ENCODE data around the gene PAX9.
A peak's percentile ranks its signal among the peaks of the same experiment; 100 is the strongest.

The PAX9 gene

DNA sequence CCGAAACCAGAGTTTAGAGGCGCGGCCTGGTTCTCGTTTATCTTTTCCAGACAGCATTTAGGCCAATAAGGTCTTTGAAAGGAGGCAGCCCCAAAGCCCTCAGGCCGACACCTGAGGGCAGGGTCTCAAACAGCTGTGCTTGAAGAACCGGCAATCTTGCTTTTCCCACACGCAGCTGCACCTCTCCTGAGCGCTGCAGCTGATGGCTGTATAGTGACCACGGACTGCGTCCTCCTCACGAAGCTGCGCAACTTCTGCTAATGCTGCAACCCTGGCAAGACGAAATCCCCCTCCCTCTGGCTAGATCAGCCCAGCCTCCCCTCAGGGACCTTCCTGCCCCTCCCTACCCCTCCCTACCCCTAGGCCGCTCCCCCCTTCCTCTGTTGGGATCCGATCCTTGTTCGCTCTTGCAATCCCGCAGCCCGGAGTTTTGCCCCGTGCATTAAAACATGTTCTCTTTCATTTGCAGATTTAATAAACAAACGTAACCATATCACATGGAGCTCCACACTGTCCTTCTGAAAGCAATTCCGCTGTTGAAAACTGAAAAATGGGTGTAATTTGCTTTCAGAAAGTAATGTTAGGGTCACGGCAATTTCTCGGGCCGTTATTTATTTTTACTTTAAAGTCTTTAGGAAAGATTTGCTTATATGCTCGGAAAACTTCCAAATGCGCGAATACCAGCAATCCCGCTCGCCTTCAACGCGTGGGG is 4.8 kb upstream of the PAX9 start:
- DNase-seq = peak; percentile 86

DNA sequence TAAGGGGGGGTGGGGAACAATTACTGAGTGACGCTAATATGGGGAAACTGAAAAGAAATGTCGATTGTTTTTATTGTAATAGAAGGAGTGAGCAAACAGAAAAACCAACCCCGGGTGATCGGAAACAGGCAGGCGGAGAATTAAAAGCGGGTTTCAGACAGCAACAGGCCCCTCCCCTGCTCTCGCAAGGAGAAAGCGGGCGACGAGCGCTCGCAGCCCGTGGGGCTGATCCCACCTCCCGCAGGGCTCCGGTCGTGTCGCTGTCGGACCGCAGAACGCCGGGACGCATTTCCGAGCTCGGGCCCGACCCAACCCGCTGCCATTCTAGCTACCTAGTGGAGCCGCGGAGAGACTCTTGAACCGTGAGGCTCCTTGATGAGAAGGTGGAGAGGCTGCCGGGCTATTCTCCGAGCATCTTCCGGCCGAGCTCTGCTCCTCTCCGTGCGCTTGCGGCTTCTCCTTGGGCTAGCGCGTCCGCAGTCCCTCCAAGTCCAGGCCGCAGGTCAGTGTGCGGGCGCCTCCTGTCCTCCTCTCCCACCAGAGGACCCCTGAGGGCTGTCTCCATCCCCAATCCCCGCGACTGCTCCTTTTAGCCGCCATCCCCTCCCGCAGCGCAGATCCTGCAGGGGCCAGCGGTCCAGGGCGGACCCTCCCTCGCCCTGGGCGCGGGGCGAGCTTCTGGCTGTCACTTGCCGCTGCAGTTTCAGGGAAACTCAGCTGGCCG is 4.1 kb upstream of the PAX9 start:
- peak; percentile 70 for DNase-seq

DNA sequence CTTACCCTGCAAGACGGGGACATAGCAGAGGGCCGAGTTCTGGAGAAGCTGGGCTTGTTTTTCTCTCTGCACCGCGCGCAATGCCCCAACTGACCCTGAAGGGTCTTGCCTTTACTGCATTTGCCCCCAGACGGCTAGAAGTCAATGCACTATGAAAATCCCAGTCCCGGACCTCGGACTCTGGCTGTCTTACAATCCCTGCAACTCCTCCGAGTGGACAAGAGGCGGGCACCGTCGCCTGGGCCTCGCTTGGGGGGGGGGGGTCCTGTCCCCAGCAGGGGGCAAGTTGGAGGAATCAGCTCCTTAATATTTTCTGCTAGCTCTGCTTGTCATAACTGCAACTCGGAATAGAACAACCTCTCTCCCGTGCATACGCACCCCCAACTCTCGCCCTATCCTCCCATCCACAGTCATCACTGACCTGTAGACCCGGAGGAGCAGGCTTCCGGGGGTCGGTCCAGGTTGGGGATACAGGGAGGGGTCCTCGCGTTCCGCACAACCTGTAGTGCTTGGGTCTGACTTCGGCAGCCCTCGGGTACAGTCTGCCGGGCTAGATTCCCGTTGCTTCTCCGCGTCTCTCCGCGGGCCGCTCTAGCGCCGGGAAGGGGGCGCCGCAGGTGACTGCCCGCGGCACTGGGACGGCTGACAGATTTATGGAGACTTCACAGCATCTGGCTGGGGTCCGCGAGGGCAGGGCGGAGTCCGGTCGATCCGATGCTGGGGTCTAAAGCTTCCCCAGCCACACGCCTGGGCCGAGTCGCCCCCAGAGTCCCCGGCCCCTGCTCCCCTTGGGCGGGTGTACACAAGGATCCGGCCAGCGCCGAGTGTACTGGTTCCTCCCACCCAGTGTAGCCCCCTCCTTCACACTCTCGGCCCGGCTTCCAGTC is 3.3 kb upstream of the PAX9 start:
- DNase-seq = peak; percentile 63

DNA sequence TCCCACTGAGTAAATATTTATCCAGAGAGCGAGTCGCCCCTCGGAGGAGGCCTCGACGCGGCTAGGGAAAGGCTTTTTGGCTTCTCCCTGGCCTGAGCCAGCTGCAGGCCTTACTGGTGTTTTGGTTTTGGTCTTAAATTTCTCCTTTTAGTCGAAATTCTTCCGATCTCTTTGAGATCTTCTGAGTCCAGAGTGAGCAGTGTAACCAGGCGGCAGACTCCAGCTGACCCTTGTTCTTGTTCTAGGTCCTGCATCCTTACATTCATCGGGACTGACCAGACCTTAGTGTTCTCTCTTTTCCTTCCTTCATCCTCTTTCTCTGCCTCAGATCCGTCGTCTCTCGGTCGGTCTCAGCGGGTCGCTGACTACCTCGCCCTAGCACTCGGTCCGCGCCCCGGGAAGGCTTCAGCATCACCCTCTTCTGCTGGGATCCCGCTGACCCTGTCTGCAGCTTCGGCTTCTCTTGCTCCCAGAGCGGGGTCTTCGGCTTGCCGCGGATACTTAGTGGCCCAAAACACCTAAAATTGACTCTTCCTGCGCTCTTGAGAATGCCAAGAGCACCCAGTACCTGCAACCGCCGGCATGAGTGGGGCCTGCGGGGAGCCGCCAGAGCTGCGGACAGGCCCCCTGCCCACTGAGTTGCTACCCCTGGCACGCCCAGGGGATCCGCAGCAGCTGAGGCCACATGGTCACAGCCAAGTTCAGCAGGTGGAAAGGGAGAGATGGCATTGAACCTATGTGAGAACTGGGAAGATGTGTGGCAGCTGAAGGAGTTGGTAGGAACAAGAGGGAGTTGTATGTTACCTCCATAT is 2.4 kb upstream of the PAX9 start:
- no peak for DNase-seq

DNA sequence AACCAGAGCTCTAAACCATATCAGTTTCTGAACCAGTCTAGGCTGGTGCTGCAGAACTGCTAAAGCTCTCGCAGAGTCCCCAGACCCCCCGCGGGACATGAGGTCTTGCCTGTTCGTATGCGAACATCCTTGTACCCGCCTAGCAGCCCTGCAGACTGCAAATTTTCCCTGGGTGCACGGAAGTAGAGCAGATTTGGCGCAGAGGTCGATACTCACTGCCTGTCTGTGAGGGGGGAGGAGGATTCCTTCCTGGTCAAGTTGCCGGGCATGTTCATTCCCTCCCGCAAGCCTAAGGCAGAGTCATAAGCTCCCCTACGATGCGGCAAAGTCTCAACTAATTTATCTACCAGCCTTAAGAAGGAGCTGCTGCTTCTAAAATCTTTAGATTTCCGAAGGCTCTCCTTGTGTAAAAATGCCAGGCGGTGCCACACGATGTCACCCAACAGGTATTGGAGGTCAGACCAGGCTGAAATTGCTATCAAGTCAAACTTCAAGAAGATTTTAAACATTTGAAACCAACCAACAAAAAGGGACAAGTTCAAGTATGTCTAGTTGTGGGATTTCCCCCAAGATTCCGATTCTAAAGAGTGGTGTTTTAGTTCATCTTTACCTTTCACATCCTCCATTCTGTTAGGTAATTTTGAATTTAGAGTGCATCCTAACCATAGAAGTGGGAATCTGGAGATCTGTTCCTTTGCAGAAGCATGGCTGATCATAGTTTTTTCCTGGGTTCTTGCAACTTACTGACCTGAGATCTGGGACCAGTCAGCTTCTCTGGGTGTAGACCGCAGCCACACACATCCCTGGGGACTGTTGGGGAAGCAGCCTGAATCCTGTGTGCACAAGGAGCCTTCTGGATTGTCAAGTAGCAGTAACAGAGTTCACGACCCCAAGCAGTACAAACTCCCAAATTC is 1.6 kb upstream of the PAX9 start:
- DNase-seq = peak; percentile 73

DNA sequence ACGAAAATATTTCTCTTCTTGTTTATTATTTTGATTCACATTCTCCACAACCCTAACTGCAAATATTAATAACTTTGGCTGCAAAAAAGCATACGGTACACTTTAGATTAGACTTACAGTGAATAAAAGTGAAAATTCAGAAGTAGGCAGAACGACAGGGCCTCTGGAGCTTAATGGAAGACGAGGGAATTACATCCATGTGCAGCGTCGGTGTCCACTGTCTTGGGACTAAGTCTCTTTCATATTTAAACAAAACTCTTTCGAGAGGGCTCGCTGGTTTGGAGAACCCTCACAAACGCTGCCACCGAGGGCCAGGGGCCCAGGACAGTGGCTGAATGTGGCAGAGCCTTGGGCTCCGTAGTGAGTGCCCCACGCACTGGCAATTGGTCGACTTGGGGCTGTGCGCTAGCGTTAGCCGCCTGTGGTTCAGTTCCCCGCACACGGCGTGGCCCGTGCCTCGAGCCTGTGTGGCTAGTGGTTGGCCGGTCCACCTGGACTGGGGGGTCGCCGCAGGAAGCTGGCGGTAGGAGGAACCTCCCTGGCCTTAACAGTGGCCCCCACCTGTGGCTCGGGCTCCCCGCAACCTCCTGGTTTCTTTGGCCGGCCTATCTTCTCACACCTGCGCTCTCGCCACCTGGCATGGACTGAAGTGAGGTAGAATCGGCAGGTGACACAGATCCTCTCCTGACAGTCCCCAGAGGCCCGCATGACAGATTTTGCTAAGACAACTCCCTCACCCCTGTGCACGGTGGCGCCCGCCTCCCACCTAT is 739 bp upstream of the PAX9 start:
- DNase-seq = peak; percentile 98

DNA sequence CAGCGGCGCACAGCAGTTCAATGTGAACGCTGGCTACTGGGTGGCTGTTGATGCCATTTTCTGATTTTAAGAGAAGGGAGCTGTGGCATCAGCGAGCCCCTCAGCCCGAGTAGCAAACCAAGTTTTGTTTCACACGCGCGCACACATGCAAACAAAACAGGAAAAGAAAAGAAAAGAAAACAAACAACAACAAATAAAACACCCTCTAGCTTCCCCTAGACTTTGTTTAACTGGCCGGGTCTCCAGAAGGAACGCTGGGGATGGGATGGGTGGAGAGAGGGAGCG is 540 bp downstream of the PAX9 start:
- DNase-seq = no peak

DNA sequence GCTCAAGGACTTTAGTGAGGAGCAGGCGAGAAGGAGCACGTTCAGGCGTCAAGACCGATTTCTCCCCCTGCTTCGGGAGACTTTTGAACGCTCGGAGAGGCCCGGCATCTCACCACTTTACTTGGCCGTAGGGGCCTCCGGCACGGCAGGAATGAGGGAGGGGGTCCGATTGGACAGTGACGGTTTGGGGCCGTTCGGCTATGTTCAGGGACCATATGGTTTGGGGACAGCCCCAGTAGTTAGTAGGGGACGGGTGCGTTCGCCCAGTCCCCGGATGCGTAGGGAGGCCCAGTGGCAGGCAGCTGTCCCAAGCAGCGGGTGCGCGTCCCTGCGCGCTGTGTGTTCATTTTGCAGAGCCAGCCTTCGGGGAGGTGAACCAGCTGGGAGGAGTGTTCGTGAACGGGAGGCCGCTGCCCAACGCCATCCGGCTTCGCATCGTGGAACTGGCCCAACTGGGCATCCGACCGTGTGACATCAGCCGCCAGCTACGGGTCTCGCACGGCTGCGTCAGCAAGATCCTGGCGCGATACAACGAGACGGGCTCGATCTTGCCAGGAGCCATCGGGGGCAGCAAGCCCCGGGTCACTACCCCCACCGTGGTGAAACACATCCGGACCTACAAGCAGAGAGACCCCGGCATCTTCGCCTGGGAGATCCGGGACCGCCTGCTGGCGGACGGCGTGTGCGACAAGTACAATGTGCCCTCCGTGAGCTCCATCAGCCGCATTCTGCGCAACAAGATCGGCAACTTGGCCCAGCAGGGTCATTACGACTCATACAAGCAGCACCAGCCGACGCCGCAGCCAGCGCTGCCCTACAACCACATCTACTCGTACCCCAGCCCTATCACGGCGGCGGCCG is 1.1 kb downstream of the PAX9 start:
- peak; percentile 29 for DNase-seq

DNA sequence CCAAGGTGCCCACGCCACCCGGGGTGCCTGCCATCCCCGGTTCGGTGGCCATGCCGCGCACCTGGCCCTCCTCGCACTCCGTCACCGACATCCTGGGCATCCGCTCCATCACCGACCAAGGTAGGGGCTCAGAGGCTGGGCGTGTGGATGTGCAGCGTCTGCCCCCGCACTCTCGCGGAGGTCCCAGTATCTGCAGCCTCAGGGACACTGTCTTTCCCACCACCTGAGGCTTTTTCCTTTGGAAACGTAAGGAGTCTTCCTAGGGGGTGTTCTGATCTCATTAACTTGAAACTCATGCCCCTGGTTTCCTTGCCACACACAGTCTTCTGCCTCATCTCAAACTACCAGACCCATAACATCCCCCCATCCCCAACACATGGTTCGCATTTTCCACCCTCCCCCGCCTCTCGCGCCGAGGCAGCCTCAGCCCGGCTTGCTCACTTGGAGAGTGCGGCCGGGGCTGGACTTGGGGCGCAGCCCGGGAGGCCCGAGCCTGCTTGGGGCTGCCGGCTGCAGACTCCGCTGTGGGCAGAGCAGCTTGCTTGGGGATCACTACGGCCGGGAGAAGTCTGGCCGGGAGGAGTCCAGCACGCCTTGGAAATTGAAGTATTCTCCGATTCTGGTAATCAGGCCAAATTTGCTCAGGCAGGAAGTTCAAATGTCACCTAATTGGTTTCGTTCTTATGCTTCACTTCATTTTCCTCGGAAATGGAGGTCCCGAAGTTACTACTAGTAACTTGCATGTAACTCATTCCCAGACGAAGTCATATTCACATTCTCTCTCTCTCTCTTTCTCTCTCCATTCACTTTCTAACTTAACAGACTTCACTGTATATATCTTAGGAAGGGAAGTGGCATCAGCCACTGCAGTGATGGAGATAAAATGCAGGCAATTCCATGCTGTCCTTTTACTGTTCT is 2.0 kb downstream of the PAX9 start:
- peak; percentile 61 for DNase-seq

DNA sequence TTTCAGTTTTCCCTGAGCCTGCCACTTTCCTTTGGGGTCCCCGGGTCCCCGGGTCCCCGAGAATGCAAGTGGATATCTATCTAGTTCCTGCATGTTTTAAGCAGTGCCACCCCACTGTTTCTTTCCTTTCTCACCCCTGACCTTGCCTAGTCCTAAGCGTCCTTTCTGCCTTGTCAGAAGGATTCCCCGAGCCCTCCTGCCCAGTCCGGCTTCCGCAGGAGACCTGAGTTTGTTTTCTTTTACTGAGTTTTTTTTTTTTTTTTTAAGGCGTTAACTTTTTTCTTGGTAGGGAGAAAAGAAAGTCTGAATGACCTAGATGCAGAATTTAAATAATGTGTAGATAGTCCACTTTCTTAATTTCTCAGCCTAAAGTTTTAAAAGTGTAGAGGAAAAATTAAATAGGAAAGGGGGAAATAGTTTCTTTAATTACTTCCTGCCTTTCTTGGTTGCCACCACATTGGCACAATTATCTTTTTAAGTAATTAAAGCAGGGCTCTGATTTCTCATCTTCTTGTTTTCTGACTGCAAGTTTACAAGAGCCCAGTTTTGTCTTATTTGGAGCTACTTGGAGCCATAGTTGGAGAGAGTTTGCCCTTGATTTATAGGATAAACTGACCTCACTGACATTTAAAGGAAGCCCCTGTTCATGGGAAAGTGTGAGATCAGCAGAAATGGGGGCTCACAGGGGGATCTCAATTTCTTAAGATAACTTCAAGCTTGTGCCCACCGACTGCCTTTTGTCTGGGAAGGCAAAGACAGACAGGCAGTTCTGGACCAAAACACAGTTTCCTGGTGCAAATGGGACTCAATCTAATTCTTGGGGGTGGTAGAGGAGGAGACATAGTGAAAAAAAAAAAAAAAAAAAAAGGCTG is 2.9 kb downstream of the PAX9 start:
- peak; percentile 49 for DNase-seq

DNA sequence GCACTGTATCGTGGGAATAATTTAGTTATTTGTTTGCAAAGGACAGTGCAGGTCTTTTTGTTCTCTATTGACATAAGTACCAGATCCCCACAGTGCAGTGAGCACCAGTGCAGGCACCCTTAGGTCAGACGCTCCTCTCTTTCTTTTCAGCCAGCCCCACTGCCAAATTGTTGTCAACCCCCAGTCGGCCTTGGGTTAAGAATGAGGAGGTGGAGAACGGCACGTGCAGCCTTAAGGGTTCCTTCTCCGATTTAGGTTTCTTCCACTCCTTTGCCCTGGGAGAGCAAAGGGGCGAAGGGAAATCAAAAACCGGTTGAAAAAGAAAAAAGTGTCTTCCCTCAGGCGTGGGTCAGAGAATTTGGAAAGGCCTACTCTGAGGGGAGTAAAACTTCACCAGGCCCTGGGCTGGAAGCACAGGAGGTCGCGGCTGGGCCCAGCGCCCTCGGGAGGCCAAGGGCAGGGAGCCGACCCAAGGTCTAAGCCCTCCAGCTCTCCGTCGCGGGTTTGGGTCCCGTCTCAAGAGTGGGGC is 4.3 kb downstream of the PAX9 start:
- peak; percentile 52 for DNase-seq

DNA sequence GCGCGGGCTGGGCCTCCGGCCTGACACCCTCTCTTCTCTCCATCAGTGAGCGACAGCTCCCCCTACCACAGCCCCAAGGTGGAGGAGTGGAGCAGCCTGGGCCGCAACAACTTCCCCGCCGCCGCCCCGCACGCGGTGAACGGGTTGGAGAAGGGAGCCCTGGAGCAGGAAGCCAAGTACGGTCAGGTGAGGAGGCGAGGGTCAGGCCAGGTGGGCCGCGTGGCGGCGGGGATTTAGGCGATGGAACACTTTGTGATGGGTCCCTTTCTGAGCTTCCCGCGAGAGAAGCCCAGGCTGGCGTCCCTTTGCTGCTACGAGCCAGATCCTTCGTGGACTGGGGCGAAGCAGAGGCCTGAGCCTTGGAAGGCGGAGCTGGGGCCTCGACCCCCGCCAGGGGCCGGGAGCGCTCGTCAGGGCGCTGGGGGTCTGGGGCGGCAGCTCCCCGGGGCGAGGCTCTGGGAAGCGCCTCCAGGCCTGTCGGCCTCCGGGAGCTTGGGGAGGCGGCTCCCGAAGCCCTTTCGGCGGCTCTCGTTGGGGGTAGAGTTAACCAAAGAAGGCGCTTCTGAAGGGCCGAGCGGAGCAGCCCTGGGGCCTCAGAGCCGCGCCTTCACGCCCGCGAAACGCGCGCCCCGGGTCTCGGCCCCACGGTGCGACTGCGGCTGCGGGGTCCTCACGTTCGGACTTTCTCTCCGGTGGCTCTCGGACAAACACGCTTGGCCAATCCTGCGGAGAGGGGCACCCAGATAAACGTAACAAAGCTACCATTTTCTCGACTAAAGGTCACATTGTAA is 5.0 kb downstream of the PAX9 start:
- DNase-seq = peak; percentile 46

DNA sequence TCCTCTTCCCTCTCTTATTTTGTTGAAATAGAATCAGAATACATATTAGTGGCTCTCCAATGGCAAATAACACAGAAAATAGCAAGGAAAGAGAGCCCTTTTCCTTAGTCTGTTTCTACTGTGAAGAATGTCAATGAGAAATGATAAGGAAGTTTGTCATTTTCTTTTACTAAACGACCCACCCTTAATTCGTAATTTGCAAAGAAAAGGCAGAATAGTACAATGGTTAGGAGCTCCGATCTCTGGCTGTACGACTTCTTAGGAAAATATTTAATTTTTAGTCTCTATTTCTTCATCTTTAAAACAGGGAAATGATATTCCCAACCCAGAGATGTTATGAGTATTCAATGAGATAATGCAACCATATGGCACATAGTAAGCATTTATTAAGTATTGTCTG is 6.0 kb downstream of the PAX9 start:
- peak; percentile 72 for DNase-seq

DNA sequence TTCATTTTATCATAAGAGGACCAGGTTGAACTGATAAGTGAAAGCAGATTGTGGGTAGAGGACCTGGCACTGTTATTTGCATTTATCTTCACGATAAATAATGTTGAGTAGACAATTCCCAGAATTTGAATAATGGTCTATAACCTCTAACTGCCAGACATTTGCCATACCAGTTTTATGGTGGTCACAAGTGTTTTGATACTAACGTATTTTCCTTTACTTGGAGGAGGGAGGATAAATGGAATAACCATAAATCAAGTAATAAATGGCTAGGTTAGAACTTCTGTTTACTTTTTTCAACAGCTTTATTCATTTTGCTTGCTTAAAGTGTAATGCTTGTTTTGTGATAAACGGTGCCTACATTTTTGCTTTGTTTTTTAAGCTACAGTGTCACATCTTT is 9.5 kb downstream of the PAX9 start:
- peak; percentile 95 for DNase-seq

DNA sequence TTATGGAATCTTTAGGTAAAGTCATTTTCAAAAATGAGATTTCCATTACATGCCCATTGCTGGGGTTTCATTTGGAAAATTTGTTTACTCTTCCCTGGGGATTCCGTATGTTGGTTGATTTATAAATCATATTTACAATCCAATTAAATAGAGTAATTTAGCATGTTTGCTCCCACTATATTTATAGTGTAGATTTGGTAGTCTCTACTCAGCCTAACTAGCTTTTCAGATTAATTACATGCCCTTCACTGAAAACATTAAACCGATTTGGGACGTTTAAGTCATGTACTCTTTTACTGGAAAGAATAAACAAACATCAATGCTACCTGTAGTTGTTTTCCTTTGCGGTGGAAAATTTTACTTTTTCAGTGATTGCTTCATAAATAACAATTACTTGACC is 10.4 kb downstream of the PAX9 start:
- DNase-seq = peak; percentile 84

DNA sequence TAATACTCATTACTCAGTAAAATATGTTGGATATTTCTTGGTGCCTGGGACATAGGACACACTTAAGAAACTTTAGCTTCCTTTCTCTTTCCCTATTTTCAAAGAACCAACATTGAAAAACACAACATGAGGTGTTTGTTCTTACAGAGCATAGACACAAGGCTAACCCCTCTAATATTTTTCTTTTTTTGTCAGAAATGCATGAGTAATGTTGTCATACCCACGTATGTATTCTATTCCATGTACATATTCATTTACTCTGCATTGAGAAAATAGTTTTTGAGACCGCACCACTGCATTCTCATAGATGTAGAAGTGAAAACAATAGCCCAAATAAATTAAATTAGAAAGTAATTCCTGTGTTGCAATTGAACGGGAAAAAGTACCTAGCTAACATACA is 13.0 kb downstream of the PAX9 start:
- no peak for DNase-seq

DNA sequence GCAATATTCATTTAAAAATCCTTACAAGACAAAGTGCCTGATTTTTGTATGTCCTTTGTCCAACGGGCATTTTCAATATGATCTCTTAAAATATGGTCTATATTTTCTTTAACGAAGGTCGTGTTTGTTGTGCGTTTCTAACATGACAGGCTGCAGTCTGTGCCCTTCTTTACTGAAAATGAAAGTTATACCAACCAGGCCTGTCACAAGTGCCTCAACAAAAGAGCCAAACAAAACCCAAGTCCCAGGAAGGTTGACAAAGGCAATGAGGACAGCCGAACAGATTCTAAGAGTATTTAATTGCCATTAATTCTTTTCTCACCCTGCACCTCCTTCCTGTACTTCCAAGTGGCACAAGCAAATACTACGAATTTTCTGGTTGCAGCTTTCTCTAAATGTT is 13.9 kb downstream of the PAX9 start:
- peak; percentile 63 for DNase-seq

Data from DMS79 (cell line).